Testis (tissue), 3 donors: Measurements from ENCODE around the gene PPP2R2D. TPM values are rescaled to one million over a fixed set of nuclear protein-coding genes. Genes with fewer than 3 reads are reported as not detected.

Experiments used
- DNase-seq: peaks from one replicate; pipeline ENCODE4 v3.0.0-alpha.2; 2019
- H3K27ac ChIP-seq, 2 donors: fragments of 200-600 bp; sonication (generic); one replicate each; pipeline ENCODE4 v1.5.1; 2019
- H3K27me3 ChIP-seq: fragments of 200-600 bp; sonication (generic); one replicate; pipeline ENCODE4 v1.5.1; 2019
- H3K36me3 ChIP-seq: fragments of 200-600 bp; sonication (generic); one replicate; pipeline ENCODE4 v1.5.1; 2017; ENCODE audit warnings: low read depth; ENCODE audit errors: missing control alignments
- H3K4me1 ChIP-seq: fragments of 200-600 bp; sonication (generic); one replicate; pipeline ENCODE4 v1.5.1; 2019
- H3K4me3 ChIP-seq, 2 donors: fragments of 200-600 bp; sonication (generic); one replicate each; pipeline ENCODE4 v1.5.1; 2017 to 2019
- H3K9me3 ChIP-seq: fragments of 200-600 bp; sonication (generic); one replicate; pipeline ENCODE4 v1.5.1; 2017
- CTCF ChIP-seq, 3 experiments: fragments of 450-650 bp in 2 of 3; fragments of 200-600 bp in 1 of 3; sonication (generic) in 1 of 3; IDR thresholded peaks; one replicate each; pipeline ENCODE4 v1.5.1; 2016 to 2019; ENCODE audit warnings: antibody characterized with exemption in 3 of 3, mild to moderate bottlenecking in 2 of 3, moderate library complexity in 1 of 3
- POLR2A ChIP-seq: fragments of 450-650 bp; IDR thresholded peaks from one replicate; pipeline ENCODE4 v1.6.1; 2017; ENCODE audit warnings: antibody characterized with exemption, mild to moderate bottlenecking, moderate library complexity
- WGBS, 2 donors: methylation state at CpG; one replicate each; pipeline ENCODE4 v1.1.5; 2018; 5-methylcytosine and 5-hydroxymethylcytosine counted together
- intact Hi-C: fragments of 100-400 bp; cut with DNase I; formaldehyde crosslinking; loops from one replicate; pipeline ENCODE4 v1.15.1; 2023; ENCODE audit warnings: low total_unique reads
- polyA plus RNA-seq: library from polyadenylated mRNA; stranded (reverse); fragments of 350-450 nt; fragmentation: Illumina TruSeq; extraction: RNeasy Lipid Tissue Mini Kit (QIAGEN cat#74804); gene quantifications from one replicate; pipeline ENCODE4 v1.2.3, GENCODE V29; 2014; ENCODE audit warnings: low read depth, low replicate concordance; ENCODE audit not compliant: insufficient read depth
- total RNA-seq, 2 donors: library from RNA; depleted of rRNA; stranded (reverse); fragments of >200 nt; gene quantifications; one replicate each; pipeline ENCODE4 v1.2.3, GENCODE V29; 2016

PPP2R2D gene
- total and polyA plus RNA-seq, 3 donors from 2014 or later = 34.9 to 49.2 (median 48.5) TPM

DNA sequence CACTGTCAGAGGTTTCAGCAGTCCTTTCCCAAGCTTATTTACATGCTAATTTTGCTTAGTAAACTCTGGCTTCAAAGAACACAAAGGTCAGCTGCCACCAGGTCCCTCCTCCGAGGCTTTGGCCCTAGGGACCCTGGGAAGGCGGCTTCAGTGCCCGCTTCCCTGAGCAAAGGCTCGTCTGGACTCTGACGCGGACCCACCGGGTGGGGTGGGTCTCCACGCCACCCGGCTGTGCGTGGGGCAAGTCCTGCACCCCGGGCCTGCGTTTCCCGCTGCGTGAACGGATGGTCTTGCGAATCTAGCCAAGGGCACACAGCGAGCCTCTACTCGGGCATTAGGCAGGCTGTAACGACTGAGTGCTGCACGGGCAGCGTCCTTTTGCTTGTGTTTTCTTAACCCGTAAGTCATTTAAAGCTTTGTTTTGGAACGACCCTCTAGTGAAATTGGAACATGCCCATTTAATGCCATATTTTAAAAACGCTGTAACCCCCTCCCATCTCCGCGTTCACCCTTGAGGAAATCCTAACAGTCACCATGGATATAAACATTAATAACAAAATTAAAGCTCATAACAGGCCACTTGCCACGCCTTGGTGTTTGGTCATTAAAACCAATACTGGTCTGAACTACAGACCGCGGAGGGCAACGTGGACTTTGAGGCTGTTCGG, 80.1 kb downstream of the PPP2R2D start:
- Histone ChIP-seq H3K9me3 (no peaks in the 10 kb centered on the region), H3K4me1 (peaks cover 14% of the 10 kb centered on the region), H3K27me3 (no peaks in the 10 kb centered on the region), H3K36me3 (no peaks in the 10 kb centered on the region), H3K4me3 (peak overlapping the region; percentile 90 to 99), H3K27ac (peak overlapping the region; percentile 81 to 87)
- peak; percentile 44 for DNase-seq
- no peak for TF ChIP-seq CTCF (IDR thresholded peaks at IDR 0.05)
- no peak for TF ChIP-seq POLR2A
- 2 to 5% methylated on average over 23 to 31 of the region's 31 CpGs for WGBS, 2 donors
- intact Hi-C loops = no loop called here

DNA sequence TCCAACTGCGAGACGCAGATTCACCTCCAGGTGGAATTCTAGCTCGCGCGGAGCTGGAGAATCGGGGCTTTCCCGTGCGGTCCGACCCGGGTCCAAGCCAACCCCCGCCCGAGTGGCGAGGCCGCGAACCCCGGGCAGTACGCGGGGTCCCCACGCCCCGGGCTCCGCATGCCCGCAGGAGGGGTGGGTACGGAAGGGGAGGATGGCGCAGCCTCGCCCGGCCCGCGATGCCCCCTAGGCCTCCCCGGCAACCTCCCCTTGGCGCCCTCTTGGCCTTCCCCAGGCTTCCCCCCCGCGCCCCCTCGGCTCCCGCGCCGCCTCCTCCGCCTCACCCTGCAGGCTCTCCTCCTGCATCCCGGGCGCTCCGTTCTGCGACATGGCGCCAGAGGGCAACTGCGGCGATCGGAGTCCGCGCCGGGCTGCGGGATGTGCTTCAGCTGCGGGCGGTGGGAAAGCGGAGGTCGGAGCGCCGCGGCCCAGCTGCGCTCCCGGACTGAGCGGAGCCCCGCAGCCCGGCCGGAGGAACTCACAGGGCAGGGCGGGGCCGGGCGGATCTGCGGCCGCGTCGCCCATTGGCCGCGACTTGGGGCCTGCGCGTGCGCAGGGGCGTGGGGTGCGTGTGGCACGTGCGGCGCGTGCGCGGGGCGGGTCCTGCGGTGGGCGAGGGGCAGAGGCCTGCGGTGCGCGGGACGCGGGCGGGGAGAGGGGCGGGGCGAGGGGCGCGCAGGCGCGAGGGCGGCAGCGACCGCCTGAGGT, 80.8 kb downstream of the PPP2R2D start, which contains the start of gene BNIP3:
TSS of gene BNIP3 (minus strand) at position 495 of the 756 bp plus-strand sequence. CDS start at position 378, 117 bp downstream.
- intact Hi-C loops = no loop called here
- H3K9me3 ChIP-seq = no peaks in the 10 kb centered on the region
- peak within 1 kb of the TSS; percentile 85 to 87 for H3K27ac ChIP-seq
- peak; percentile 93 for DNase-seq
- H3K4me1 ChIP-seq = peaks cover 14% of the 10 kb centered on the region
- WGBS, 2 donors = 0% methylated on average over 28 to 68 of the region's 100 CpGs
- H3K27me3 ChIP-seq = no peaks in the 10 kb centered on the region
- no peaks in the 10 kb centered on the region for H3K36me3 ChIP-seq
- peak within 1 kb of the TSS; percentile 90 to 99 for H3K4me3 ChIP-seq
- TF ChIP-seq CTCF (IDR thresholded peaks at IDR 0.05) (no peak), POLR2A (peak; percentile 92)

GRCh38 chr10:131982185-131982756, 81.5 kb downstream of the PPP2R2D start:
- intact Hi-C loops = no loop called here
- Histone ChIP-seq H3K9me3 (no peaks in the 10 kb centered on the region), H3K27me3 (no peaks in the 10 kb centered on the region), H3K36me3 (no peaks in the 10 kb centered on the region), H3K4me1 (peaks cover 14% of the 10 kb centered on the region), H3K4me3 (peak overlapping the region; percentile 74 to 90), H3K27ac (peak overlapping the region; percentile 53 to 85)
- no peak for DNase-seq
- WGBS, 2 donors = 1% methylated on average over 78 of the region's 83 CpGs; no CpG with 5 or more reads in 1 of the 2 donors
- TF ChIP-seq POLR2A (peak; percentile 18), CTCF (IDR thresholded peaks at IDR 0.05) (no peak)

DNA sequence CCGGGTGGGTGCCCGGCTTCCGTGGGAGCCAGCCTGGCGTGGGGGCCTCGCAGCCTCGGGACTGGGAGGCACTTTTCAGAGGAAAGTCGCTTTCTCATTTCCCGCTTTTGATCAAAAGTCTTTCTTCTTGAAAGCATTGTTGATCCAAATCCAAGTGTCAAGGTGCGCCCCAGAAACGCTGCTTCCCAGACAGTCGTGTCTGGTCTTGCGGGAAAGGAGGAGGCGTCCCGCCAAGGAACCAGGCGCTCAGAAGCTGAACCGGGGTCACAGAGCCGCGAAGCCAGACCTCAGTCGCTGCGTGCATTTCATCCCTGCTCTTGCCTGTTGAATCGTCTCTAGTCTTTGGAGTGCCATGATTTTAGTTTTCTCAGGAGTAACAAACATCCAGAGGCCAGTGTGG, 82.0 kb downstream of the PPP2R2D start:
- DNase-seq = no peak
- intact Hi-C loops = no loop called here
- TF ChIP-seq CTCF (IDR thresholded peaks at IDR 0.05) (no peak), POLR2A (no peak)
- Histone ChIP-seq H3K9me3 (no peaks in the 10 kb centered on the region), H3K4me1 (peaks cover 14% of the 10 kb centered on the region), H3K27me3 (no peaks in the 10 kb centered on the region), H3K36me3 (no peaks in the 10 kb centered on the region), H3K27ac (peak overlapping the region; percentile 53 to 85), H3K4me3 (peak overlapping the region; percentile 74 to 90)
- 51 to 76% methylated on average over 14 to 21 of the region's 21 CpGs for WGBS, 2 donors
